A673 (cell line): ENCODE results near the gene ASTN1.

ENCODE experiments used
- CTCF ChIP-seq: fragments of 300-800, 200-600 bp; sonication (generic); conservative IDR thresholded peaks from 2 replicates; pipeline ENCODE4 v1.5.1; 2017; ENCODE audit warnings: low read depth, mild to moderate bottlenecking, antibody characterized with exemption, low read length, moderate library complexity, mixed read lengths
- EZH2 ChIP-seq: fragments of 200-600 bp; sonication (generic); IDR thresholded peaks from 2 replicates; pipeline ENCODE4 v1.6.1; 2017; ENCODE audit warnings: borderline replicate concordance, low read depth, mild to moderate bottlenecking, mixed read lengths, antibody characterized with exemption, low read length; ENCODE audit not compliant: poor library complexity, severe bottlenecking

DNA sequence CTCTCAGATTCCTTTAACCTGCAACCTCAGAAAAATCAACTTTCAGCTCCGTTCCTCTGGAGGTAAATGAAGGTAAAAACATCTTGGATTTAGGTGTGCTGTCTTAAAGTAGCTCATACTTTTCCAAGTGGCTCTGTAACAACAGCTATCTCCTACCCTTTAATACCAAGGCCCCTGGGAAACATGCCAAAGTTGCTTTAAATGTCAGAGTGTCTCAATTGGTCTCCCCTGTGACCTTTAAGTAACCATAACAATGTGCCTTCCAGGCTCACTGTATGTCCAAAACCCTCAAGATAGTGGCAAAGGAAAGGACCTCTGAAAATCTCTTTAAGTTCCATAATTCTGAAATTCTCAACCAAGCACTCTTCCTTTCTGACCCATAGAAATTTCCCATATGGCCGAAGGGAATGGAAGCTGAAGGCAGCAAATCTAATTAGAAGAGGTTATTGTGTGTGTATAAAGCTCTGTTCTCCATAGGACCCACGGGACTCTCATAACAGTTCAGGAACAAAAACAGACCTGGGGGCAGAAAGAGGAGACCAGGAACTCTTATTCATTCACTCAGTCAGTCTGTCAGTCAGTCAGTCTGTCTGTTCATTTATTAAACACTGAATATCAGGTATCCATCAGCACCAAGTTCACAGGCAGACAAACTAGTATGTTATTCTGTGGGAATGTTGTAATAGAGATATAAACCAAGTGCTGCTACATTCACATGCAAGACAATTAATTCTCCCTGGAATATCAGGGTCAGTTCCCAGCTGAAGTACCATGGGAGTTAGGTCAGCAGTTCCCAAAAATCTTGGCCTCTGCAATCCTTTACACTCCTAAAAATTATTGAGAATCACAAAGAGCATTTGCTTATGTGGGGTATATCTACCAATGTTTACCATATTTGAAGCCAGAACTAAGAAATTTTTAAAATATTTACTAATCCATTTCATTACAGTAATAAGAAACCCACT is 19.1 kb downstream of the ASTN1 start:
- TF ChIP-seq EZH2 (no peak), CTCF (no peak)
